H1 (cell line): ENCODE data around the gene MAML3.

Experiments
- BCL11A ChIP-seq, 2 experiments: IDR thresholded peaks; one replicate each; pipeline ENCODE4 v1.6.1; 2011; ENCODE audit warnings: low read depth in 2 of 2, low read length in 2 of 2, mild to moderate bottlenecking in 2 of 2
- HDAC2 ChIP-seq, 2 experiments: fragments of 300-600 bp in 1 of 2; sonication (generic) in 1 of 2; IDR thresholded peaks; 2 replicates each; pipeline ENCODE4 v1.6.1; 2011 to 2012; ENCODE audit warnings: low read depth in 2 of 2, low read length in 2 of 2, mild to moderate bottlenecking in 2 of 2, moderate library complexity in 2 of 2, borderline replicate concordance in 1 of 2, inconsistent platforms in 1 of 2
- JUN ChIP-seq: IDR thresholded peaks from 2 replicates; pipeline ENCODE4 v1.6.1; 2011; ENCODE audit warnings: low read depth, mild to moderate bottlenecking, improper control_type of control experiment, low read length
- JUND ChIP-seq: IDR thresholded peaks from 2 replicates; pipeline ENCODE4 v1.6.1; 2011; ENCODE audit warnings: mild to moderate bottlenecking, improper control_type of control experiment, low read length
- POLR2A ChIP-seq, 2 experiments: IDR thresholded peaks; 1 replicate in 1 of 2; 2 replicates in 1 of 2; pipeline ENCODE4 v1.6.1; 2011; ENCODE audit warnings: low read depth in 2 of 2, low read length in 2 of 2, mild to moderate bottlenecking in 2 of 2; ENCODE audit errors: control extremely low read depth in 1 of 2
- POLR2AphosphoS5 ChIP-seq: IDR thresholded peaks from 2 replicates; pipeline ENCODE4 v1.6.1; 2011; ENCODE audit warnings: low read depth, low read length
- SAP30 ChIP-seq: fragments of 300-600 bp; sonication (generic); IDR thresholded peaks from 2 replicates; pipeline ENCODE4 v1.7.1; 2012; ENCODE audit warnings: low read length, moderate library complexity, mild to moderate bottlenecking, inconsistent platforms; ENCODE audit not compliant: insufficient read depth, insufficient replicate concordance
- SIN3A ChIP-seq, 2 experiments: IDR thresholded peaks in 1 of 2; conservative IDR thresholded peaks in 1 of 2; 2 replicates each; pipeline ENCODE4 v1.6.1; 2011 to 2012; ENCODE audit warnings: low read length in 2 of 2, improper control_type of control experiment in 1 of 2, low read depth in 1 of 2, mild to moderate bottlenecking in 1 of 2
- YY1 ChIP-seq: IDR thresholded peaks from 2 replicates; pipeline ENCODE4 v1.6.1; 2011; ENCODE audit warnings: low read depth, mild to moderate bottlenecking, low read length
- TF ChIP-seq, protein P1 (sequence below): IDR thresholded peaks from 2 replicates; pipeline ENCODE4 v1.6.1; 2012; ENCODE audit warnings: inconsistent platforms
- TF ChIP-seq, protein P2 (sequence below), 3 experiments: IDR thresholded peaks; 1 replicate in 2 of 3; 2 replicates in 1 of 3; pipeline versions ENCODE4 v1.5.1 to v1.6.1; 2011; ENCODE audit warnings: low read length in 3 of 3, mild to moderate bottlenecking in 3 of 3, inconsistent platforms in 2 of 3, low read depth in 1 of 3, moderate library complexity in 1 of 3; ENCODE audit not compliant: insufficient read depth in 1 of 3; ENCODE audit errors: control extremely low read depth in 1 of 3
- TF ChIP-seq, protein P3 (sequence below): IDR thresholded peaks from 2 replicates; pipeline ENCODE4 v1.6.1; 2011; ENCODE audit warnings: low read length, improper control_type of control experiment

DNA sequence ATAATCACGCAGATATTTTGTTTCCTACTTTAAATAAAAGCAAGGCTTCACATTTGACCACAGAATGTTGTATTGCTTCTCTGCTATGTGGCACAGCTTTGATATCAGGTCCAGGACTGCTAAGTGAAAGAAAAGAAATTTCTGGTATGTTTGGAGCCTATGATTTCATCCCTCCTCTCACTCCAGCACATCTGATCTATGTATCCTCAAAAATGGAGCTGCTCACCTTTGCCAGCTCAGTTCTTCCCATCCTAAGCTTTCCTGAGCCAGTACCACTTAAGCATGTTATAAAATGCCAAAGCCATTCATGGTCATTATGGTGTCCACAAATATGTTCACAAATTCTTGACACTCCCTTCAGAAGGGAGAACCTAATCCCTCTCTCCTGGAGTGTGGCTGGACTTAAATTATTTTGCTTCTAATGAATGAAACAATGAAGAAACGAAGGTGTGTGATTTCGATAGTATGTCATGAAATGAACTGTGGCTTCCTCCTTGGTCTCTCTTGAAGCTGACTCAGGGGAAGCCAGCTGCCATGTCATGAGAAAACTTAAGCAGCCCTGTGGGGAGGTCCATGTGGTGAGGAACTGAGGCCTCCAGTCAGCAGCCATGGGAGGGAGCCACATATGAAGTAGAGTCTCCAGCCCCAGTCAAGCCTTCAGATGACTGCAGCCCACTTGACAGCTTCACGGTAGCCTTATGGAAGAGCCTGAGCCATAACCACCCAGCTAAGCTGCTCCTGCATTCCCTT, 280.7 kb downstream of the MAML3 start:
- TF ChIP-seq, protein P1, sequence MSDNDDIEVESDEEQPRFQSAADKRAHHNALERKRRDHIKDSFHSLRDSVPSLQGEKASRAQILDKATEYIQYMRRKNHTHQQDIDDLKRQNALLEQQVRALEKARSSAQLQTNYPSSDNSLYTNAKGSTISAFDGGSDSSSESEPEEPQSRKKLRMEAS, result no peak
- TF ChIP-seq POLR2A (IDR thresholded peaks at IDR 0.05; ENCODE audit: control extremely low read depth in 1 of 2, low read depth in 2 of 2, low read length in 2 of 2) (no peak), JUND (no peak), HDAC2 (IDR thresholded peaks at IDR 0.05; ENCODE audit: borderline replicate concordance in 1 of 2, low read depth in 2 of 2, low read length in 2 of 2) (no peak), YY1 (no peak), SIN3A (conservative IDR thresholded peaks at IDR 0.05 in 1 of 2, IDR thresholded peaks at IDR 0.05 in 1 of 2; ENCODE audit: low read depth in 1 of 2, low read length in 2 of 2) (no peak), SAP30 (no peak), BCL11A (IDR thresholded peaks at IDR 0.05; ENCODE audit: low read depth in 2 of 2, low read length in 2 of 2) (no peak), JUN (no peak), POLR2AphosphoS5 (no peak)
- TF ChIP-seq, protein P2, sequence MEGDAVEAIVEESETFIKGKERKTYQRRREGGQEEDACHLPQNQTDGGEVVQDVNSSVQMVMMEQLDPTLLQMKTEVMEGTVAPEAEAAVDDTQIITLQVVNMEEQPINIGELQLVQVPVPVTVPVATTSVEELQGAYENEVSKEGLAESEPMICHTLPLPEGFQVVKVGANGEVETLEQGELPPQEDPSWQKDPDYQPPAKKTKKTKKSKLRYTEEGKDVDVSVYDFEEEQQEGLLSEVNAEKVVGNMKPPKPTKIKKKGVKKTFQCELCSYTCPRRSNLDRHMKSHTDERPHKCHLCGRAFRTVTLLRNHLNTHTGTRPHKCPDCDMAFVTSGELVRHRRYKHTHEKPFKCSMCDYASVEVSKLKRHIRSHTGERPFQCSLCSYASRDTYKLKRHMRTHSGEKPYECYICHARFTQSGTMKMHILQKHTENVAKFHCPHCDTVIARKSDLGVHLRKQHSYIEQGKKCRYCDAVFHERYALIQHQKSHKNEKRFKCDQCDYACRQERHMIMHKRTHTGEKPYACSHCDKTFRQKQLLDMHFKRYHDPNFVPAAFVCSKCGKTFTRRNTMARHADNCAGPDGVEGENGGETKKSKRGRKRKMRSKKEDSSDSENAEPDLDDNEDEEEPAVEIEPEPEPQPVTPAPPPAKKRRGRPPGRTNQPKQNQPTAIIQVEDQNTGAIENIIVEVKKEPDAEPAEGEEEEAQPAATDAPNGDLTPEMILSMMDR (IDR thresholded peaks at IDR 0.05; ENCODE audit: control extremely low read depth in 1 of 3, insufficient read depth in 1 of 3, low read depth in 1 of 3, low read length in 3 of 3), result no peak
- TF ChIP-seq, protein P3, sequence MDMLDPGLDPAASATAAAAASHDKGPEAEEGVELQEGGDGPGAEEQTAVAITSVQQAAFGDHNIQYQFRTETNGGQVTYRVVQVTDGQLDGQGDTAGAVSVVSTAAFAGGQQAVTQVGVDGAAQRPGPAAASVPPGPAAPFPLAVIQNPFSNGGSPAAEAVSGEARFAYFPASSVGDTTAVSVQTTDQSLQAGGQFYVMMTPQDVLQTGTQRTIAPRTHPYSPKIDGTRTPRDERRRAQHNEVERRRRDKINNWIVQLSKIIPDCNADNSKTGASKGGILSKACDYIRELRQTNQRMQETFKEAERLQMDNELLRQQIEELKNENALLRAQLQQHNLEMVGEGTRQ, result no peak
